Esophagus squamous epithelium (tissue), 4 donors: ENCODE results near the gene ATR.

Experiments
- CTCF ChIP-seq, 6 experiments: fragments of 450-650 bp in 4 of 6; fragments of 200-600 bp in 2 of 6; sonication (generic) in 2 of 6; IDR thresholded peaks; one replicate each; pipeline ENCODE4 v1.5.1; 2016 to 2019; ENCODE audit warnings: antibody characterized with exemption in 6 of 6, mild to moderate bottlenecking in 4 of 6, moderate library complexity in 4 of 6
- POLR2A ChIP-seq, 4 donors: fragments of 450-650 bp; IDR thresholded peaks; one replicate each; pipeline ENCODE4 v1.6.1; 2017; ENCODE audit warnings: antibody characterized with exemption in 4 of 4, mild to moderate bottlenecking in 4 of 4, moderate library complexity in 3 of 4

GRCh38 chr3:142614059-142614626, 35.6 kb upstream of the ATR start:
- TF ChIP-seq CTCF (IDR thresholded peaks at IDR 0.05) (no peak), POLR2A (IDR thresholded peaks at IDR 0.05) (no peak)
